22Rv1 (cell line): Measurements from ENCODE around the gene DSG1.

Experiments used
- ZFX ChIP-seq: fragments of 450-650 bp; IDR thresholded peaks from 2 replicates; pipeline ENCODE4 v1.6.1; 2017; ENCODE audit warnings: antibody characterized with exemption, borderline replicate concordance
- TF ChIP-seq, protein P1 (sequence below): fragments of 450-650 bp; IDR thresholded peaks from 2 replicates; pipeline ENCODE4 v1.5.1; 2017; ENCODE audit warnings: mild to moderate bottlenecking

DNA sequence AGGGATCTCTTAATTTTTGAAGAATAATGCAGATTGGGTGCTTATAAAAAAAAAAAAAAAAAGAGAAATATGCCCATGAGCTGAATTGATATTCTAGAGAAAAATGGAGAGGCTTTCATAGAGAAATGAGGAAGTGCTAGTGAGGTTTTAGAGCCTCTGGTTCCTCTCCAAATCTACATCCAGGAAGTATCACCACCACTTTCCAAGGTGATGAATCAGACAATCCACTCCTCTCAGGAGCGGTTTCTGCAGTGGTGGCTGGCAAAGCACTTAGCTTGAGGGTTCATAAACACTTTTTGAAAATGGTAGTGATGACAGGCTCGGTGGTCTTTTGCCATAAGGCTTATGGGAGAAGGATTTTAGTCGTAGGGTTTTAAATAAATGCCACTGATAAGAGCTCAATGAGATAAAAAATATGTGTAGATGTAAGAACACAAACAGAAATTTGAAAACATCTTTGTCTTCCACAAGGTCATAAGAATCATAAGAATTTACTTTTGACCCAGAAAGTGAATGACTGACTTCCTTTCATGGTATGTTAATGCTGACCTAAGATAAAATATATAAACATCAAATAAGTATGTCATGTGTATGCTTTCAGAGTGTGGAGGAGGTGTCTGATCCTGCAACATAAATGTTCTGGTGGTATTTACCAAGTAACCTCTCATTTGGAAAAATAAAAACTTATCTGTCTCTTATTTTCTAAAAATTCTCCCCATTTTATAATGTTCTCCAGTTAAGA lies 42.1 kb upstream of the DSG1 start:
- TF ChIP-seq, protein P1, sequence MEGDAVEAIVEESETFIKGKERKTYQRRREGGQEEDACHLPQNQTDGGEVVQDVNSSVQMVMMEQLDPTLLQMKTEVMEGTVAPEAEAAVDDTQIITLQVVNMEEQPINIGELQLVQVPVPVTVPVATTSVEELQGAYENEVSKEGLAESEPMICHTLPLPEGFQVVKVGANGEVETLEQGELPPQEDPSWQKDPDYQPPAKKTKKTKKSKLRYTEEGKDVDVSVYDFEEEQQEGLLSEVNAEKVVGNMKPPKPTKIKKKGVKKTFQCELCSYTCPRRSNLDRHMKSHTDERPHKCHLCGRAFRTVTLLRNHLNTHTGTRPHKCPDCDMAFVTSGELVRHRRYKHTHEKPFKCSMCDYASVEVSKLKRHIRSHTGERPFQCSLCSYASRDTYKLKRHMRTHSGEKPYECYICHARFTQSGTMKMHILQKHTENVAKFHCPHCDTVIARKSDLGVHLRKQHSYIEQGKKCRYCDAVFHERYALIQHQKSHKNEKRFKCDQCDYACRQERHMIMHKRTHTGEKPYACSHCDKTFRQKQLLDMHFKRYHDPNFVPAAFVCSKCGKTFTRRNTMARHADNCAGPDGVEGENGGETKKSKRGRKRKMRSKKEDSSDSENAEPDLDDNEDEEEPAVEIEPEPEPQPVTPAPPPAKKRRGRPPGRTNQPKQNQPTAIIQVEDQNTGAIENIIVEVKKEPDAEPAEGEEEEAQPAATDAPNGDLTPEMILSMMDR: no peak
- no peak for TF ChIP-seq ZFX
